Prostate gland (tissue), 2 donors: ENCODE measurements around the gene CAMK1.

Source experiments
- POLR2AphosphoS5 ChIP-seq: sonication (generic); formaldehyde crosslinking; IDR thresholded peaks from one replicate; pipeline ENCODE4 v1.6.1; 2017; ENCODE audit warnings: antibody characterized with exemption
- TF ChIP-seq, protein P1 (sequence below), 4 experiments: fragments of 200-600 bp in 2 of 4; fragments of 450-650 bp in 2 of 4; sonication (generic) in 2 of 4; IDR thresholded peaks; 1 replicate in 3 of 4; 2 replicates in 1 of 4; pipeline ENCODE4 v1.5.1; 2016 to 2019; ENCODE audit warnings: antibody characterized with exemption in 4 of 4, mild to moderate bottlenecking in 2 of 4, moderate library complexity in 2 of 4

DNA sequence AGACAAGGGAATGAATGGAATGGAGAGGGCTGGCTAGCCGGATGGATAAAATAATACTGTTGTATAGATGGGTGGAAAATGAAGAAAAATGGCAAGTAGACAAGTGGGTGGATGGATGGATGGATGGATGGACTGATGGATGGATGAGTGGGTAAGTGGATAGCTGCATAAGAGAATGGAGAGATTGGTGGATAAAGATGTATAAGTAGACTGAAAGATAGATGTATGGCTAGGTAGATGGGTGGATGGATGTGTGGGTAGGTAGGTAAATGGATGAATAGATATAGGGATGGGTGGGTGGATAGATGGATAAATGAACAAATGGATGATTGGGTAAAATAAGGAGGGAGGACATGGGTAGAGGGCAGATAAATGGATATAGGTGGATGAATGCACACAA lies 52.2 kb downstream of the CAMK1 start:
- TF ChIP-seq, protein P1, sequence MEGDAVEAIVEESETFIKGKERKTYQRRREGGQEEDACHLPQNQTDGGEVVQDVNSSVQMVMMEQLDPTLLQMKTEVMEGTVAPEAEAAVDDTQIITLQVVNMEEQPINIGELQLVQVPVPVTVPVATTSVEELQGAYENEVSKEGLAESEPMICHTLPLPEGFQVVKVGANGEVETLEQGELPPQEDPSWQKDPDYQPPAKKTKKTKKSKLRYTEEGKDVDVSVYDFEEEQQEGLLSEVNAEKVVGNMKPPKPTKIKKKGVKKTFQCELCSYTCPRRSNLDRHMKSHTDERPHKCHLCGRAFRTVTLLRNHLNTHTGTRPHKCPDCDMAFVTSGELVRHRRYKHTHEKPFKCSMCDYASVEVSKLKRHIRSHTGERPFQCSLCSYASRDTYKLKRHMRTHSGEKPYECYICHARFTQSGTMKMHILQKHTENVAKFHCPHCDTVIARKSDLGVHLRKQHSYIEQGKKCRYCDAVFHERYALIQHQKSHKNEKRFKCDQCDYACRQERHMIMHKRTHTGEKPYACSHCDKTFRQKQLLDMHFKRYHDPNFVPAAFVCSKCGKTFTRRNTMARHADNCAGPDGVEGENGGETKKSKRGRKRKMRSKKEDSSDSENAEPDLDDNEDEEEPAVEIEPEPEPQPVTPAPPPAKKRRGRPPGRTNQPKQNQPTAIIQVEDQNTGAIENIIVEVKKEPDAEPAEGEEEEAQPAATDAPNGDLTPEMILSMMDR (IDR thresholded peaks at IDR 0.05), result no peak
- TF ChIP-seq POLR2AphosphoS5, result no peak
